Tibial nerve (tissue), 4 donors: ENCODE data around the gene RFX4.

Experiments used
- EP300 ChIP-seq, 2 donors: sonication (generic); formaldehyde crosslinking; IDR thresholded peaks; one replicate each; pipeline ENCODE4 v1.6.1; 2017; ENCODE audit warnings: antibody characterized with exemption in 2 of 2, mild to moderate bottlenecking in 1 of 2
- POLR2A ChIP-seq, 2 donors: fragments of 450-650 bp; IDR thresholded peaks; one replicate each; pipeline ENCODE4 v1.6.1; 2017; ENCODE audit warnings: antibody characterized with exemption in 2 of 2, mild to moderate bottlenecking in 2 of 2, moderate library complexity in 2 of 2
- TF ChIP-seq, protein P1 (sequence below), 5 experiments: fragments of 200-600 bp in 3 of 5; fragments of 450-650 bp in 2 of 5; sonication (generic) in 3 of 5; IDR thresholded peaks; one replicate each; pipeline ENCODE4 v1.5.1; 2016 to 2019; ENCODE audit warnings: antibody characterized with exemption in 5 of 5, mild to moderate bottlenecking in 3 of 5, moderate library complexity in 2 of 5

DNA sequence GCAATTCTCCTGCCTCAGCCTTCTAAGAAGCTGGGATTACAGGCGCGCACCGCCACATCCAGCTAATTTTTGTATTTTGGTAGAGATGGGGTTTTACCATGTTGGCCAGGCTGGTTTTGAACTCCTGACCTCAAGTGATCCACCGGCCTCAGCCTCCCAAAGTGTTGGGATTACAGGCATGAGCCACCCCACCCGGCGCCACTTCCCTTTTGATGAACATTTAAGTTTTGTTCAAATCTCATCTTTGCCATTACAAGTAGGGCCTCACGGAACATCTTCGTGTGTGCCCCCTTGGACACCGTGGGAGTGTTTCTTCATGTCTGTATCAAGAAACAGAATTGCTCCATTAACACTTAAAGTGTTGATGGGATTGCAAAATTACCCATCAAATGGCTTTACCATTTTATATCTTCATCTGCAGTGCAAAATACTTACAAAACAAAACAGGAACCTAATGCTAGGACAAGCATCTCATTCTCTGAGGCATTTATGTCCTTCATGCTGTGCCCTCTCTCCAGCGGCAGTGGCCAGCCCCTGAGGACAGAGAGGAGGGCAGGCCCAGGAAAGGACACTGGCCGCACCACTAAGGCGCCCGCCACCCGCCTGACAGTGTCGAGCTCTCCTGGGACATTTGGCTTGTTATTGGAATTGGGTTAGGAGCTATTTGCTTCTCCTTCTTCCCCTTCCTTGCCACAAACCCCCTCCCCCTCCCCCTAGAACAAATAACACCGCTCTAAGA lies 61.7 kb downstream of the RFX4 start:
- TF ChIP-seq, protein P1, sequence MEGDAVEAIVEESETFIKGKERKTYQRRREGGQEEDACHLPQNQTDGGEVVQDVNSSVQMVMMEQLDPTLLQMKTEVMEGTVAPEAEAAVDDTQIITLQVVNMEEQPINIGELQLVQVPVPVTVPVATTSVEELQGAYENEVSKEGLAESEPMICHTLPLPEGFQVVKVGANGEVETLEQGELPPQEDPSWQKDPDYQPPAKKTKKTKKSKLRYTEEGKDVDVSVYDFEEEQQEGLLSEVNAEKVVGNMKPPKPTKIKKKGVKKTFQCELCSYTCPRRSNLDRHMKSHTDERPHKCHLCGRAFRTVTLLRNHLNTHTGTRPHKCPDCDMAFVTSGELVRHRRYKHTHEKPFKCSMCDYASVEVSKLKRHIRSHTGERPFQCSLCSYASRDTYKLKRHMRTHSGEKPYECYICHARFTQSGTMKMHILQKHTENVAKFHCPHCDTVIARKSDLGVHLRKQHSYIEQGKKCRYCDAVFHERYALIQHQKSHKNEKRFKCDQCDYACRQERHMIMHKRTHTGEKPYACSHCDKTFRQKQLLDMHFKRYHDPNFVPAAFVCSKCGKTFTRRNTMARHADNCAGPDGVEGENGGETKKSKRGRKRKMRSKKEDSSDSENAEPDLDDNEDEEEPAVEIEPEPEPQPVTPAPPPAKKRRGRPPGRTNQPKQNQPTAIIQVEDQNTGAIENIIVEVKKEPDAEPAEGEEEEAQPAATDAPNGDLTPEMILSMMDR (IDR thresholded peaks at IDR 0.05), result no peak
- TF ChIP-seq POLR2A (IDR thresholded peaks at IDR 0.05) (no peak), EP300 (IDR thresholded peaks at IDR 0.05) (no peak)
